SU-DHL-6 (cell line): ENCODE measurements around the gene KRTAP10-11.

Experiments
- H2AFZ ChIP-seq: fragments of 200-600 bp; sonication (generic); 2 replicates; pipeline ENCODE4 v1.6.1; 2014; ENCODE audit warnings: low read depth, mild to moderate bottlenecking, moderate library complexity, mixed read lengths, antibody characterized with exemption, low read length; ENCODE audit not compliant: severe bottlenecking
- H3F3A ChIP-seq: fragments of 200-600 bp; shearing (Covaris generic); 2 replicates; pipeline ENCODE4 v1.6.0; 2016; ENCODE audit warnings: antibody characterized with exemption, mild to moderate bottlenecking; ENCODE audit not compliant: insufficient read depth
- H3K27ac ChIP-seq: fragments of 200-600 bp; sonication (generic); 2 replicates; pipeline ENCODE4 v1.5.1; 2016; ENCODE audit warnings: low read depth, mild to moderate bottlenecking, low read length, moderate library complexity, mixed read lengths
- H3K27me3 ChIP-seq: fragments of 200-600 bp; sonication (generic), shearing (Covaris generic); 2 replicates; pipeline ENCODE4 v1.6.0; 2014; ENCODE audit warnings: mild to moderate bottlenecking, low read length
- H3K36me3 ChIP-seq: fragments of 200-600 bp; sonication (generic); 2 replicates; pipeline ENCODE4 v1.6.1; 2014; ENCODE audit warnings: mild to moderate bottlenecking, low read length, mixed read lengths
- H3K4me2 ChIP-seq: fragments of 300-600, 200-600 bp; shearing (Covaris generic), sonication (generic); 2 replicates; pipeline ENCODE4 v1.6.0; 2014; ENCODE audit warnings: low read length, low read depth, mild to moderate bottlenecking; ENCODE audit not compliant: poor library complexity, severe bottlenecking
- H3K4me3 ChIP-seq: fragments of 200-600 bp; sonication (generic); 2 replicates; pipeline ENCODE4 v1.5.1; 2014; ENCODE audit warnings: antibody characterized with exemption, low read length, mild to moderate bottlenecking, mixed read lengths; ENCODE audit not compliant: insufficient read depth, poor library complexity, severe bottlenecking
- H3K79me2 ChIP-seq: fragments of 200-600 bp; sonication (generic); 2 replicates; pipeline ENCODE4 v1.6.1; 2014; ENCODE audit warnings: mild to moderate bottlenecking, low read length, moderate library complexity; ENCODE audit not compliant: insufficient read depth
- H3K9ac ChIP-seq: fragments of 200-600 bp; sonication (generic); 2 replicates; pipeline ENCODE4 v1.7.0; 2014; ENCODE audit warnings: mild to moderate bottlenecking, low read length
- H3K9me2 ChIP-seq: fragments of 200-600 bp; sonication (generic); replicated peaks from 2 replicates; pipeline ENCODE4 v1.6.1; 2014; ENCODE audit warnings: low read length; ENCODE audit not compliant: insufficient read depth
- H3K9me3 ChIP-seq: fragments of 200-600 bp; sonication (generic); 2 replicates; pipeline ENCODE4 v1.6.1; 2014; ENCODE audit warnings: low read length, mixed read lengths; ENCODE audit not compliant: insufficient read depth
- H4K20me1 ChIP-seq: fragments of 200-600 bp; sonication (generic); 2 replicates; pipeline ENCODE4 v1.6.1; 2014; ENCODE audit warnings: low read depth, mild to moderate bottlenecking, antibody characterized with exemption, low read length, moderate library complexity, mixed read lengths
- CTCF ChIP-seq: fragments of 200-600 bp; sonication (generic); IDR thresholded peaks from one replicate; pipeline ENCODE4 v1.5.1; 2017; ENCODE audit warnings: antibody characterized with exemption, mild to moderate bottlenecking, low read length, moderate library complexity; ENCODE audit not compliant: insufficient read depth, poor library complexity, severe bottlenecking
- EZH2phosphoT487 ChIP-seq: fragments of 200-600 bp; sonication (generic), shearing (Covaris generic); conservative IDR thresholded peaks from 2 replicates; pipeline ENCODE4 v1.6.1; 2018; ENCODE audit warnings: mild to moderate bottlenecking, antibody characterized with exemption, low read length, moderate library complexity, mixed read lengths

KRTAP10-11 gene

GRCh38 chr21:44654576-44655175 is 8.5 kb downstream of the KRTAP10-11 start, which contains the start of gene KRTAP12-4:
KRTAP12-4 (minus strand) TSS chr21:44654659; CDS start chr21:44654614, 45 bp downstream.
- Histone ChIP-seq H3K27me3 (no peaks in the 10 kb centered on the region), H3K9ac (no peak within 1 kb of the TSS), H2AFZ (no peak within 1 kb of the TSS), H3K9me3 (no peaks in the 10 kb centered on the region), H3K9me2 (no peaks in the 10 kb centered on the region), H3K79me2 (no peaks in the 10 kb centered on the region), H3K4me2 (no peak within 1 kb of the TSS), H3K27ac (no peak within 1 kb of the TSS), H3K36me3 (no peaks in the 10 kb centered on the region), H4K20me1 (no peaks in the 10 kb centered on the region), H3K4me3 (no peak within 1 kb of the TSS), H3F3A (no peaks in the 10 kb centered on the region)
- TF ChIP-seq EZH2phosphoT487 (no peak), CTCF (no peak)

DNA sequence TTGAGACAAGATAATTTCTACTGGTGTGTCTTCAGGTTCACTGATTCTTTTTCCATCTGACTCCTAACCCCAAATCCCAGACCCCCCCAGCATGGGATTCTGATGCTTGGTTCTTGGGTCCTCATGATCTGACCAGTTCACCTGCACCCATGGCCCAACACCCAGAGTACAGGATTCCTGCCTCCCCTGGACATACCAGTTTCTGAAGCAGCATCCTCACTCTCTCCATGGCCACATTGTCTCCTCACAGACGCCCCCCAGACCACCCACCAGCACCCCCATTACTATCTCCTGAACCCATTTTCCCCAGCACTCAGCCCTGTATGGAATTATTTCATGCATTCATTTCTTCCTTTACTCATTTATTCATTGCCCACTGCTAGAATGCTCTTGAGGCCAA is 10.7 kb downstream of the KRTAP10-11 start:
- no peaks in the 10 kb centered on the region for H3K9me3 ChIP-seq
- no peaks in the 10 kb centered on the region for H4K20me1 ChIP-seq
- no peak overlapping the region for H3K4me2 ChIP-seq
- TF ChIP-seq CTCF (no peak), EZH2phosphoT487 (no peak)
- no peaks in the 10 kb centered on the region for H3K79me2 ChIP-seq
- no peak overlapping the region for H2AFZ ChIP-seq
- no peaks in the 10 kb centered on the region for H3F3A ChIP-seq
- no peak overlapping the region for H3K27ac ChIP-seq
- no peaks in the 10 kb centered on the region for H3K27me3 ChIP-seq
- no peak overlapping the region for H3K4me3 ChIP-seq
- H3K9me2 ChIP-seq = no peaks in the 10 kb centered on the region
- no peak overlapping the region for H3K9ac ChIP-seq
- H3K36me3 ChIP-seq = no peaks in the 10 kb centered on the region

GRCh38 chr21:44657635-44658540 is 11.7 kb downstream of the KRTAP10-11 start, which contains the start of gene KRTAP12-3:
KRTAP12-3 (plus strand) TSS chr21:44657932; CDS start chr21:44657980, 48 bp downstream.
- Histone ChIP-seq H4K20me1 (no peaks in the 10 kb centered on the region), H3K36me3 (no peaks in the 10 kb centered on the region), H3K9me2 (no peaks in the 10 kb centered on the region), H3K27ac (no peak within 1 kb of the TSS), H3K9ac (no peak within 1 kb of the TSS), H3K9me3 (no peaks in the 10 kb centered on the region), H3K27me3 (no peaks in the 10 kb centered on the region), H3K79me2 (no peaks in the 10 kb centered on the region), H3K4me2 (no peak within 1 kb of the TSS), H2AFZ (no peak within 1 kb of the TSS), H3K4me3 (no peak within 1 kb of the TSS), H3F3A (no peaks in the 10 kb centered on the region)
- no peak for TF ChIP-seq CTCF
- TF ChIP-seq EZH2phosphoT487 = no peak
